ENCODE data around the gene PAX5.

- no peak for TF ChIP-seq SUZ12 (IDR thresholded peaks at IDR 0.05; ENCODE audit: extremely low read depth, insufficient read depth, insufficient read length)
- TF ChIP-seq YY1 (IDR thresholded peaks at IDR 0.05; ENCODE audit: insufficient read depth, insufficient read length) = no peak
Observed at GRCh38 chr9:36788534-36788933, 245.5 kb downstream of the PAX5 start.

All from NT2/D1 (cell line).